Hepatocyte (in vitro differentiated cells): ENCODE results near the gene UNC13A.

ENCODE experiments used
- CTCF ChIP-seq: fragments of 200-600 bp; sonication (generic); IDR thresholded peaks from 2 replicates; pipeline ENCODE4 v1.5.1; 2016; ENCODE audit warnings: antibody characterized with exemption, mild to moderate bottlenecking; ENCODE audit not compliant: poor library complexity
- EZH2 ChIP-seq: fragments of 200-600 bp; sonication (generic); IDR thresholded peaks from 2 replicates; pipeline ENCODE4 v1.6.1; 2016; ENCODE audit warnings: antibody characterized with exemption, mild to moderate bottlenecking, borderline replicate concordance
- EZH2phosphoT487 ChIP-seq: fragments of 200-600 bp; sonication (generic); IDR thresholded peaks from one replicate; pipeline ENCODE4 v1.6.1; 2018; ENCODE audit warnings: antibody characterized with exemption, mild to moderate bottlenecking, low read depth, moderate library complexity; ENCODE audit not compliant: unreplicated experiment, severe bottlenecking

GRCh38 chr19:17605117-17605516 lies 83.0 kb downstream of the UNC13A start:
- TF ChIP-seq CTCF (no peak), EZH2phosphoT487 (no peak), EZH2 (no peak)
